Measurements from ENCODE around the gene ARPC2.

The ARPC2 gene

DNA sequence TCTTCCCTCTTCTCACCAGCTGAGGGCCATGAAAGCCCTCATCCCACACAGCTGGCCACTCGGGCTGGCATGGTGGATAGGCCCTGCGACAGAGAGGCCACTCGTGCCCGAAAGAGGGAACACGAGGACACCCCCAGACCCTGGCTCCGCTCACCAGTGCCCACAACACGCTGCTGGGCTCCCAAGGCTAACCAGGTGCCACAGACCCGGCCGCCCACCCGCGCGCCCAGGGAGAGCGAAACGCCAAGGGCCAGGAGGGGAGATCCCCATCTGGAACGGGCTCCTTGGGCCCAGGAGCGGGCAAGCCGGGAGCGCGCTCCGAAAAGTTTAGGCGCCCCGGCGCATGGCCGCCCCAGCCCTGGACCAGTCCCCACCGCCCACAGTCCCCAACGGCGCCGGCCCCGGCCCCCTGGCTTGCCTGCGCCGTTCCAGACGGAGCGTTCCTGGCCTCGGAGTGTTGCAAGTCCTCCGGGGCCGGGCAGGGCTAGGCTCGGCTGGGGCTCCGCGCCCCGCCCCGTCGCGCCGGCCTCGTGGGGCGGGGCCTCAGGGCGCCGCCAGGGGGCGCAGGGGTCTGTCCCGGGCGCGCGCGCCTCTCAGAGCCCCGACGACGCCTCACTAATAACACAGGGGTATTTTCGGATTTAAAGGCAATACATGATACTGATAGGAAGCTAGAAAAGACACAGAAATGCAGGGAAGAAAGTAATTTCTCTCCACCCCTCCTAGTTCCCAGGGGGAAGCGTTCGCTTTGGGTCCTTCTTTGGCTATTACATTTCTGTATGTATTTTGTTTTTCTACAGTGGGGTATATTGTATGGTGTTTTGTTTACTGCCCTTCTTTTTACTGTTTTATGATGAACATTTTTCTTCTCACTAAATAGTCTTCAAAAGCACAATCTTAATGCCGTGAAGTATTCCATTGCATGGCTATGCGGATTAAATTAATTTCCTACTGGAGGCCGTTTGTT is 75.3 kb downstream of the ARPC2 start, which contains the start of gene TMBIM1:
TMBIM1 (minus strand) TSS at position 456 of the 967 bp plus-strand sequence. CDS start 10,362 bp downstream, outside the sequence.
- TF ChIP-seq, protein P1, sequence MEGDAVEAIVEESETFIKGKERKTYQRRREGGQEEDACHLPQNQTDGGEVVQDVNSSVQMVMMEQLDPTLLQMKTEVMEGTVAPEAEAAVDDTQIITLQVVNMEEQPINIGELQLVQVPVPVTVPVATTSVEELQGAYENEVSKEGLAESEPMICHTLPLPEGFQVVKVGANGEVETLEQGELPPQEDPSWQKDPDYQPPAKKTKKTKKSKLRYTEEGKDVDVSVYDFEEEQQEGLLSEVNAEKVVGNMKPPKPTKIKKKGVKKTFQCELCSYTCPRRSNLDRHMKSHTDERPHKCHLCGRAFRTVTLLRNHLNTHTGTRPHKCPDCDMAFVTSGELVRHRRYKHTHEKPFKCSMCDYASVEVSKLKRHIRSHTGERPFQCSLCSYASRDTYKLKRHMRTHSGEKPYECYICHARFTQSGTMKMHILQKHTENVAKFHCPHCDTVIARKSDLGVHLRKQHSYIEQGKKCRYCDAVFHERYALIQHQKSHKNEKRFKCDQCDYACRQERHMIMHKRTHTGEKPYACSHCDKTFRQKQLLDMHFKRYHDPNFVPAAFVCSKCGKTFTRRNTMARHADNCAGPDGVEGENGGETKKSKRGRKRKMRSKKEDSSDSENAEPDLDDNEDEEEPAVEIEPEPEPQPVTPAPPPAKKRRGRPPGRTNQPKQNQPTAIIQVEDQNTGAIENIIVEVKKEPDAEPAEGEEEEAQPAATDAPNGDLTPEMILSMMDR (IDR thresholded peaks at IDR 0.05; ENCODE audit: low read depth, low read length) = peak; percentile 50
- peak within 1 kb of the TSS; percentile 84 for H3K4me3 ChIP-seq (ENCODE audit: low read depth, low read length)

DNA sequence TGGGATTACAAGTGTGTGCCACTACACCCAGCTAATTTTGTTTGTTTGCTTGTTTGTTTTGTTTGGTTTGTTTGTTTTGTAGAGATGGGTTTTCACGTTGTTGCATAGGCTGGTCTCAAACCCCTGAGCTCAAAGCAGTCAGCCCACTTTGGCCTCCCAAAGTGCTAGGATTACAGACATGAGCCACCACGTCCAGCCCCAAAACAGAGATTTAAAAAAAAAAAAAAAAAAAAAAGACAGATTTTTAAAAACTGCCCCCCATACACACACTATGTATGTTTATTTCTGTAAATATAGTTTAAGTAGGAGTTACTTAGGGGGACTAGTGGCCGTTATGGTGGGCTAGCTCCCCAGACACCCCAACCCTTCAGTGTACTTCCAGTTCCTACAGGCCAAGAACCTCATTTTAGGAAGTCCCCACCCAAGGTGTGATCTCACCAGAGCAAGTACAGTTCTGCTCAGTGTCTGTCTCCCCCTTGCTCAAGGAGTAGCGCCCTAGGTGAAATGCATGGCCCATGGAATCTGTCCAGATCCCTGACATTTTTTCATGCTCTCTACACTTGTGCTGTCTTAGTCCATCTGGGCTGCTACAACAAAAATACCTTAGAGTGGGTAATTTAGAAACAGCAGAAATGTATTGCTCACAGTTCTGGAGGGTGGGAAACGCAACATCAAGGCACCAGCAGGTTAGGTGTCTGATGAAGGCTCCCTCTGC is 76.9 kb downstream of the ARPC2 start:
- no peak overlapping the region for H3K4me3 ChIP-seq (ENCODE audit: low read depth, low read length)

DNA sequence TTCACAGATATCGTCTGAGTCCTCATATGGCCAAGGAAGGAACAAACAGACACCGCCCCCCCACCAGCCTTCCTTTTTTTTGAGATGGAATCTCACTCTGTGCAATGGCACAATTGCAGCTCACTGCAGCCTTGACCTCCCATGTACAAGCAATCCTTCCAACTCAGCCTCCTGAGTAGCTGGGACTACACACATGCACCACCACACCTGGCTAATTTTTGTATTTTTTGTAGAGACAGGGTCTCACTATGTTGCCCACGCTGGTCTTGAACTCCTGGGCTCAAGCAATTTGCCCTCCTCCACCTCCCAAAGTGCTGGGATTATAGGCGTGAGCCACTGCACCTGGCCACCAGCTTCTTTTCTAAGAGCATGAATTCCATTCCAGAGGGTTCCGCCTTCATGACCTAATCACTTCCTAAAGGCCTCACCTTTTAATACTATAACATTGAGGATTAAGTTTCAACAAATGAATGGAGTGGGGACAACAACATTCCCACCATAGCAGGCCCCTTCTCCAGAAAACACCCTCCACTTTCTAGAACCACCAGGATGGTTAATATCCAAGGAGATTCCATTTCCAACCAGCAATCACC is 77.5 kb downstream of the ARPC2 start:
- H3K4me3 ChIP-seq (ENCODE audit: low read depth, low read length) = no peak overlapping the region
- TF ChIP-seq, protein P1 (IDR thresholded peaks at IDR 0.05; ENCODE audit: low read depth, low read length) = no peak

More for the DNA sequence above, 76.9 kb downstream of the ARPC2 start:
- TF ChIP-seq, protein P1 (IDR thresholded peaks at IDR 0.05; ENCODE audit: low read depth, low read length) = no peak

DNA sequence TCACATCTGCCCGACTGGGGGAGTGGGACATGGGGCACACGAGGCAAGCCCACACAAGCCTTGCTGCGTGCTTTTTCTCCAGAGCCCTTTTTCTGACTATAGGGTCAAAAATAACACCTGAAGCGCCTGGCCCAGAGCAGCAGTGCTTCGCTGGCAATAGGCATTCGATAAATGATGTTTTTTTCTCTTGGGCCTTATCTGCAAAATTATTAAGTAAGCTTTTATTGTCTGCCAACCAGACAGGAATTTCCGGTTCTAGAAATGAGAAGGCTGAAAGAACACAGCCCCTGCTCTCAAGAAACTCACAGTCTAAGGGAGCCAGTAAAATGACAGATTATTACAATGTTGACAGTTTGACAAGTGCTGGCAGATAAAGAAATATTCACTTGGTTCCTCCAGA is 78.0 kb downstream of the ARPC2 start:
- TF ChIP-seq, protein P1 (IDR thresholded peaks at IDR 0.05; ENCODE audit: low read depth, low read length) = no peak
- H3K4me3 ChIP-seq (ENCODE audit: low read depth, low read length) = no peak overlapping the region

DNA sequence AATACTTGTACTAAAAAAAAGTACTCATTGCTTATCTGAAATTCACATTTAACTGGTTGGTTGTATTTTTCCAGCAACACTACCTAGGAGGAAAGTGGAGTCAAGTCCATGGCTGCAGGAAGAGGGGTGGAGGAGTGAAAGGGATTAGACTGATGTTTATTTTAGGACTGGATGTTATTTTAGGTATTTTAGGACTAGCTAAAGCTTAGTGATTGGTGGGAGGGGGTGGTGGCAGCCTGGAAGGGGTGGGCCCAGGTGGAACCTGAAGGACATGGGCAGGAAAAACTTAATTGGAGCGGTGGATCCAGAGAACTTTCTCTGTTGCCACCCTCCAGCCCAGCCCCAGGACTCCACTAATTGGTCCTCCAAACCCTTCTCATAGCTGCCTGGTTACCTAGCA is 79.2 kb downstream of the ARPC2 start:
- TF ChIP-seq, protein P1 (IDR thresholded peaks at IDR 0.05; ENCODE audit: low read depth, low read length) = no peak

DNA sequence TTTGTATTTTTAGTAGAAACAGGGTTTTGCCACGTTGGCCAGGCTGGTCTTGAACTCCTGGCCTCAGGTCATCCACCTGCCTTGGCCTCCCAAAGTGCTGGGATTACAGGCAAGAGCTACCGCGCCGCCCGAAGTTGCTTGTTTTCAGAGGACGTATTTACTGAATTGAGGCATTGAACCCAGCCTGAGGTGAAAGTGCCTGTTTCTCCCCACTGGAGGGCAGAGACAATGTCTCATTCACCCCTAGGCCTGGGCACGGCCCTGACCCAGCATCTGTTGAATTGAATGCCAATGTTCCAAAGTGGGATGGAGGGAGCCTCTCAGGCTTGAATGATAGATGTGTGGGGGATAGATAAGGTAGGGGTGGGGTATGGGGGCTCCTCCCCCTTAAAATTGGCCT is 79.9 kb downstream of the ARPC2 start:
- TF ChIP-seq, protein P1 (IDR thresholded peaks at IDR 0.05; ENCODE audit: low read depth, low read length) = no peak
- no peak overlapping the region for H3K4me3 ChIP-seq (ENCODE audit: low read depth, low read length)

More for the DNA sequence above, 79.2 kb downstream of the ARPC2 start:
- H3K4me3 ChIP-seq (ENCODE audit: low read depth, low read length) = no peak overlapping the region
